Measurements from ENCODE around the gene BLVRB. TPM values are rescaled to one million over a fixed set of nuclear protein-coding genes. Genes with fewer than 3 reads are reported as not detected.

BLVRB gene
- total RNA-seq, 1 experiment from 2014 or later = 45.6 TPM

DNA sequence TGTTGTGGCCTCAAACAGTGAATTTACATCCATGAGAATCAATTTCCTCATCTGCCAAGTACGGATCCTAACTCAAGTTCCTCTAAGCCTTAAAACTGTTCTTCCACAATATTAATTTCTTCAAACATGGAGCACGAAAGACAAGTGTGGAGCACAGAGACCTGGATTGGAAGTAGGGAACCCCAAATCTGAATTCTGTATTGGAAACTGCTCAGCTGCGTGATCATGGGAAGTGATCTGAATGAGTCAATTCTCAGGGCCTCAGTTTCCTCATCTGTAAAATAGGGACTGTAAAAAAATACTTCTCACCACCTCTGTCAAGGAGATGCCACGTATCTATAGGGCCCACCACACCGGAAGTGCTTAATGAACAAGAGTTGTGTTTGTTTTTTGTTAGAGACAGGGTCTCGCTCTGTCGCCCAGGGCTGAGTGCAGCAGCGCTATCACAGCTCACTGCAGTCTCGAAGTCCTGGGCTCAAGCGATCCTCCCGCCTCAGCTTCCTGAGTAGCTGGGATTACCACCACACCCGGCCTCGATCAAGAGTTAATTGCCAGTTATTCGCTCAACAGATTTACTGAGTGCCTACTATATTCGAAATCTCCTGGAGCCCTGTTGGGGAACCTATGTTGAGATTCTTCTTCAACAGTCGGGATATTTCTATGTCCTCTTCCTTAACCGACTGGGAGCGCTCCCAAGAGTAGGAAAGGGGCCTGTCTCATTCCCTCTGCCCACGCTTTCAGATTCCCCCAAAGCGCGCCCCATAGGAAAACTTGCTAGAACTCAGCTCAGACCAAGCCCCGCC lies 23.0 kb downstream of the BLVRB start:
- no peak for DNase-seq (ENCODE audit: low read depth, low spot score)
- Histone ChIP-seq H3K36me3 (ENCODE audit: control insufficient read depth, insufficient read depth, low read length) (peaks cover 7% of the 10 kb centered on the region), H3K9me3 (ENCODE audit: control insufficient read depth, insufficient read depth, low read depth, low read length) (no peaks in the 10 kb centered on the region), H3K4me1 (ENCODE audit: control insufficient read depth, insufficient read depth, low read length) (peaks cover 9% of the 10 kb centered on the region), H3K4me3 (ENCODE audit: low read depth in 2 of 2, low read length in 2 of 2) (peak overlapping the region; percentile 74 to 100), H3K27ac (ENCODE audit: low read length) (peak overlapping the region; percentile 76), H3K27me3 (ENCODE audit: control insufficient read depth, insufficient read depth, low read length) (no peaks in the 10 kb centered on the region)
- TF ChIP-seq TCF7L2 (IDR thresholded peaks at IDR 0.05; ENCODE audit: low read depth, low read length) (no peak), POLR2AphosphoS5 (IDR thresholded peaks at IDR 0.05; ENCODE audit: low read depth, low read length) (no peak), SIN3A (IDR thresholded peaks at IDR 0.05; ENCODE audit: borderline replicate concordance, insufficient read depth, low read depth, low read length) (no peak)
- TF ChIP-seq, protein P1, sequence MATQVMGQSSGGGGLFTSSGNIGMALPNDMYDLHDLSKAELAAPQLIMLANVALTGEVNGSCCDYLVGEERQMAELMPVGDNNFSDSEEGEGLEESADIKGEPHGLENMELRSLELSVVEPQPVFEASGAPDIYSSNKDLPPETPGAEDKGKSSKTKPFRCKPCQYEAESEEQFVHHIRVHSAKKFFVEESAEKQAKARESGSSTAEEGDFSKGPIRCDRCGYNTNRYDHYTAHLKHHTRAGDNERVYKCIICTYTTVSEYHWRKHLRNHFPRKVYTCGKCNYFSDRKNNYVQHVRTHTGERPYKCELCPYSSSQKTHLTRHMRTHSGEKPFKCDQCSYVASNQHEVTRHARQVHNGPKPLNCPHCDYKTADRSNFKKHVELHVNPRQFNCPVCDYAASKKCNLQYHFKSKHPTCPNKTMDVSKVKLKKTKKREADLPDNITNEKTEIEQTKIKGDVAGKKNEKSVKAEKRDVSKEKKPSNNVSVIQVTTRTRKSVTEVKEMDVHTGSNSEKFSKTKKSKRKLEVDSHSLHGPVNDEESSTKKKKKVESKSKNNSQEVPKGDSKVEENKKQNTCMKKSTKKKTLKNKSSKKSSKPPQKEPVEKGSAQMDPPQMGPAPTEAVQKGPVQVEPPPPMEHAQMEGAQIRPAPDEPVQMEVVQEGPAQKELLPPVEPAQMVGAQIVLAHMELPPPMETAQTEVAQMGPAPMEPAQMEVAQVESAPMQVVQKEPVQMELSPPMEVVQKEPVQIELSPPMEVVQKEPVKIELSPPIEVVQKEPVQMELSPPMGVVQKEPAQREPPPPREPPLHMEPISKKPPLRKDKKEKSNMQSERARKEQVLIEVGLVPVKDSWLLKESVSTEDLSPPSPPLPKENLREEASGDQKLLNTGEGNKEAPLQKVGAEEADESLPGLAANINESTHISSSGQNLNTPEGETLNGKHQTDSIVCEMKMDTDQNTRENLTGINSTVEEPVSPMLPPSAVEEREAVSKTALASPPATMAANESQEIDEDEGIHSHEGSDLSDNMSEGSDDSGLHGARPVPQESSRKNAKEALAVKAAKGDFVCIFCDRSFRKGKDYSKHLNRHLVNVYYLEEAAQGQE (IDR thresholded peaks at IDR 0.05; ENCODE audit: insufficient read depth in 1 of 2, low read depth in 2 of 2, low read length in 1 of 2) = no peak
- TF ChIP-seq, protein P2, sequence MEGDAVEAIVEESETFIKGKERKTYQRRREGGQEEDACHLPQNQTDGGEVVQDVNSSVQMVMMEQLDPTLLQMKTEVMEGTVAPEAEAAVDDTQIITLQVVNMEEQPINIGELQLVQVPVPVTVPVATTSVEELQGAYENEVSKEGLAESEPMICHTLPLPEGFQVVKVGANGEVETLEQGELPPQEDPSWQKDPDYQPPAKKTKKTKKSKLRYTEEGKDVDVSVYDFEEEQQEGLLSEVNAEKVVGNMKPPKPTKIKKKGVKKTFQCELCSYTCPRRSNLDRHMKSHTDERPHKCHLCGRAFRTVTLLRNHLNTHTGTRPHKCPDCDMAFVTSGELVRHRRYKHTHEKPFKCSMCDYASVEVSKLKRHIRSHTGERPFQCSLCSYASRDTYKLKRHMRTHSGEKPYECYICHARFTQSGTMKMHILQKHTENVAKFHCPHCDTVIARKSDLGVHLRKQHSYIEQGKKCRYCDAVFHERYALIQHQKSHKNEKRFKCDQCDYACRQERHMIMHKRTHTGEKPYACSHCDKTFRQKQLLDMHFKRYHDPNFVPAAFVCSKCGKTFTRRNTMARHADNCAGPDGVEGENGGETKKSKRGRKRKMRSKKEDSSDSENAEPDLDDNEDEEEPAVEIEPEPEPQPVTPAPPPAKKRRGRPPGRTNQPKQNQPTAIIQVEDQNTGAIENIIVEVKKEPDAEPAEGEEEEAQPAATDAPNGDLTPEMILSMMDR (IDR thresholded peaks at IDR 0.05) = no peak
- ChIA-PET CTCF (interaction anchor here (0.6 kb wide), 2 partner anchors 57 to 160 kb away, joined by 3 to 8 read pairs; no protein-coding TSS in a partner anchor), POLR2A (no interaction called here)
- no peak for ATAC-seq
- no TSS peak for BruUV-seq (replicated peaks)
- intact Hi-C loops (cut with micrococcal nuclease; ENCODE audit: unreplicated experiment) = loop anchor here (5.0 kb wide), 1 partner anchor 135 kb away; no protein-coding TSS in a partner anchor
- in situ Hi-C loops (cut with HindIII; ENCODE audit: low pct_unique_long_range_greater_than_20kb, low sequenced_read_pairs) = no loop called here

DNA sequence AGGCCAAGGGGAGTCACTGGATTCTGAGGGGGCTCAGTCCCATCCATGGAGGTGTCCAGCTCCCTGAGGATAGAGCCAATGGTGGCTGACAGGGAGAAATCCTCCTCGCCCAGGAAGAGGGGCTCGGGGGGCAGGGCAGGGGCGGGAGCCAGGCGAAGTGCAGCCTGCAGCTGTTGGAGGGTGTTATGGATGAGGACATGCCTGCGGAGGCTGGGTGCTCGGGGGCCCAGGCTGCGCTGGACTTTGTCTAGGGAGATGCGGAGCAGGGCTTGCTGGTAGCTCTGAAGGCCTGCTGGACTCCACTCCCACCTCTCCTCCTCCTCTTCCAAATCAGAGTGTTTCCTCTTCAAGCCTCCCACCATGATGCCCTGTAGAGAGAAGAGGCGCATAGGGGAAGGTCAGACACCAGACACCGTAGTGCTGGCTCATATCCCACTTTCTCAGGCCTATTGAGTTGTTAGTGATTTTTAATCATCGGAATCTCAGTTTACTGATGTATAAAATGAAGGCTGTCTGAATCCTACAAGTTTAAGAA lies 23.8 kb downstream of the BLVRB start:
- no peak for ATAC-seq
- peak overlapping the region in 1 of 2 experiments; percentile 100; a peak in 1 of 4 replicates for H3K4me3 ChIP-seq (ENCODE audit: low read depth in 2 of 2, low read length in 2 of 2)
- ChIA-PET CTCF (interaction anchor here (0.6 kb wide), 1 partner anchor 57 kb away, joined by 8 read pairs; no protein-coding TSS in a partner anchor), POLR2A (no interaction called here)
- H3K27me3 ChIP-seq (ENCODE audit: control insufficient read depth, insufficient read depth, low read length) = no peaks in the 10 kb centered on the region
- H3K27ac ChIP-seq (ENCODE audit: low read length) = peak overlapping the region; percentile 76; the same call in 1 of the 2 replicates
- no TSS peak for BruUV-seq (replicated peaks)
- in situ Hi-C loops (cut with HindIII; ENCODE audit: low pct_unique_long_range_greater_than_20kb, low sequenced_read_pairs) (no loop called here), intact Hi-C loops (cut with micrococcal nuclease; ENCODE audit: unreplicated experiment) (loop anchor here (5.0 kb wide), 1 partner anchor 134 kb away; no protein-coding TSS in a partner anchor)
- TF ChIP-seq, protein P1 (IDR thresholded peaks at IDR 0.05; ENCODE audit: insufficient read depth in 1 of 2, low read depth in 2 of 2, low read length in 1 of 2) = no peak
- TF ChIP-seq, protein P2 (IDR thresholded peaks at IDR 0.05) = no peak
- TF ChIP-seq TCF7L2 (IDR thresholded peaks at IDR 0.05; ENCODE audit: low read depth, low read length) (no peak), SIN3A (IDR thresholded peaks at IDR 0.05; ENCODE audit: borderline replicate concordance, insufficient read depth, low read depth, low read length) (no peak), POLR2AphosphoS5 (IDR thresholded peaks at IDR 0.05; ENCODE audit: low read depth, low read length) (no peak; the same call in 1 of the 2 replicates)
- H3K4me1 ChIP-seq (ENCODE audit: control insufficient read depth, insufficient read depth, low read length) = peaks cover 9% of the 10 kb centered on the region
- DNase-seq (ENCODE audit: low read depth, low spot score) = no peak
- H3K9me3 ChIP-seq (ENCODE audit: control insufficient read depth, insufficient read depth, low read depth, low read length) = no peaks in the 10 kb centered on the region
- H3K36me3 ChIP-seq (ENCODE audit: control insufficient read depth, insufficient read depth, low read length) = peaks cover 7% of the 10 kb centered on the region
